HEK293 (cell line): ENCODE results near the gene PSMD12.

Experiments
- CTCF ChIA-PET: fragments of 350-600 bp; formaldehyde crosslinking; extraction: SDS; loops from one replicate; lab custom pipeline; 2021; ENCODE audit warnings: antibody characterized with exemption; lab: Yijun Ruan, JAX
- POLR2A ChIA-PET: fragments of 300-600 bp; formaldehyde crosslinking; extraction: SDS; loops from one replicate; lab custom pipeline; 2020; ENCODE audit warnings: antibody characterized with exemption, inconsistent platforms; lab: Yijun Ruan, JAX
- H3K27ac ChIP-seq: fragments of 200-500 bp; sonication (Bioruptor generic); 2 replicates; pipeline ENCODE4 v1.5.1; 2014; ENCODE audit warnings: low read depth, low read length, control low read depth, inconsistent platforms; ENCODE audit errors: extremely low read depth
- H3K36me3 ChIP-seq, 2 experiments: fragments of 200-500 bp in 1 of 2; sonication (Bioruptor generic) in 1 of 2; 1 replicate in 1 of 2; 2 replicates in 1 of 2; pipeline ENCODE4 v1.5.1; 2014 to 2017; ENCODE audit warnings: inconsistent platforms in 2 of 2, low read length in 2 of 2; ENCODE audit not compliant: control insufficient read depth in 2 of 2, insufficient read depth in 1 of 2
- H3K4me1 ChIP-seq: fragments of 200-500 bp; sonication (Bioruptor generic); 2 replicates; pipeline ENCODE4 v1.5.1; 2014; ENCODE audit warnings: mild to moderate bottlenecking, low read length, inconsistent platforms; ENCODE audit not compliant: control insufficient read depth, insufficient read depth
- H3K4me3 ChIP-seq: 2 replicates; pipeline ENCODE4 v1.5.1; 2011; ENCODE audit warnings: low read depth, mild to moderate bottlenecking, control low read depth, low read length, moderate library complexity
- H3K9me3 ChIP-seq: fragments of 200-500 bp; sonication (Bioruptor generic); 2 replicates; pipeline ENCODE4 v1.5.1; 2014; ENCODE audit warnings: low read depth, low read length, inconsistent platforms; ENCODE audit not compliant: control insufficient read depth, insufficient read depth
- BCL11B ChIP-seq: fragments of 450-650 bp; formaldehyde crosslinking; IDR thresholded peaks from 2 replicates; pipeline ENCODE4 v1.5.1; 2016; ENCODE audit warnings: low read depth, missing biosample characterization, missing genetic modification characterization
- CTCF ChIP-seq: fragments of 450-650 bp; formaldehyde crosslinking; IDR thresholded peaks from 2 replicates; pipeline ENCODE4 v1.5.1; 2016; ENCODE audit warnings: missing biosample characterization, missing genetic modification characterization
- HIC1 ChIP-seq: fragments of 450-650 bp; formaldehyde crosslinking; IDR thresholded peaks from 2 replicates; pipeline ENCODE4 v1.5.1; 2016; ENCODE audit warnings: missing biosample characterization, missing genetic modification characterization
- KLF16 ChIP-seq: fragments of 450-650 bp; formaldehyde crosslinking; IDR thresholded peaks from 2 replicates; pipeline ENCODE4 v1.5.1; 2017; ENCODE audit warnings: missing biosample characterization, missing genetic modification characterization
- KLF8 ChIP-seq: fragments of 450-650 bp; formaldehyde crosslinking; IDR thresholded peaks from 2 replicates; pipeline ENCODE4 v1.5.1; 2016; ENCODE audit warnings: missing biosample characterization, missing genetic modification characterization
- MEIS1 ChIP-seq: sonication (generic); formaldehyde crosslinking; IDR thresholded peaks from 2 replicates; pipeline ENCODE4 v1.8.1; 2022; ENCODE audit warnings: missing genetic modification reagents, mild to moderate bottlenecking, borderline replicate concordance
- MYNN ChIP-seq: fragments of 450-650 bp; formaldehyde crosslinking; IDR thresholded peaks from 2 replicates; pipeline ENCODE4 v1.5.1; 2016; ENCODE audit warnings: missing biosample characterization, missing genetic modification characterization, borderline replicate concordance
- MZF1 ChIP-seq: fragments of 450-650 bp; formaldehyde crosslinking; IDR thresholded peaks from 2 replicates; pipeline ENCODE4 v1.5.1; 2017; ENCODE audit warnings: missing biosample characterization, missing genetic modification characterization, borderline replicate concordance
- PRDM6 ChIP-seq: fragments of 450-650 bp; formaldehyde crosslinking; IDR thresholded peaks from 2 replicates; pipeline ENCODE4 v1.5.1; 2017; ENCODE audit warnings: missing biosample characterization, missing genetic modification characterization
- SP7 ChIP-seq: fragments of 450-650 bp; formaldehyde crosslinking; IDR thresholded peaks from 2 replicates; pipeline ENCODE4 v1.5.1; 2016; ENCODE audit warnings: missing biosample characterization, missing genetic modification characterization
- TRIM28 ChIP-seq: IDR thresholded peaks from 2 replicates; pipeline ENCODE4 v1.6.1; 2011; ENCODE audit warnings: low read length, control low read depth, borderline replicate concordance
- YY1 ChIP-seq: fragments of 450-650 bp; formaldehyde crosslinking; IDR thresholded peaks from 2 replicates; pipeline ENCODE4 v1.5.1; 2018; ENCODE audit warnings: missing biosample characterization, missing genetic modification characterization
- ZFHX2 ChIP-seq: fragments of 450-650 bp; formaldehyde crosslinking; conservative IDR thresholded peaks from 2 replicates; pipeline ENCODE4 v1.5.1; 2016; ENCODE audit warnings: missing biosample characterization, missing genetic modification characterization
- ZIC2 ChIP-seq: fragments of 450-650 bp; formaldehyde crosslinking; IDR thresholded peaks from 2 replicates; pipeline ENCODE4 v1.5.1; 2016; ENCODE audit warnings: missing biosample characterization, missing genetic modification characterization
- ZNF121 ChIP-seq: fragments of 450-650 bp; formaldehyde crosslinking; IDR thresholded peaks from 2 replicates; pipeline ENCODE4 v1.5.1; 2016; ENCODE audit warnings: missing biosample characterization, missing genetic modification characterization
- ZNF140 ChIP-seq: fragments of 450-650 bp; formaldehyde crosslinking; IDR thresholded peaks from 2 replicates; pipeline ENCODE4 v1.5.1; 2016; ENCODE audit warnings: missing biosample characterization, missing genetic modification characterization
- ZNF146 ChIP-seq: fragments of 450-650 bp; formaldehyde crosslinking; IDR thresholded peaks from 2 replicates; pipeline ENCODE4 v1.5.1; 2016; ENCODE audit warnings: missing biosample characterization, missing genetic modification characterization
- ZNF175 ChIP-seq: fragments of 450-650 bp; formaldehyde crosslinking; IDR thresholded peaks from 2 replicates; pipeline ENCODE4 v1.5.1; 2016; ENCODE audit warnings: missing biosample characterization, missing genetic modification characterization
- ZNF2 ChIP-seq: fragments of 450-650 bp; formaldehyde crosslinking; IDR thresholded peaks from 2 replicates; pipeline ENCODE4 v1.5.1; 2016; ENCODE audit warnings: missing biosample characterization, missing genetic modification characterization
- ZNF26 ChIP-seq: fragments of 450-650 bp; formaldehyde crosslinking; IDR thresholded peaks from 2 replicates; pipeline ENCODE4 v1.5.1; 2016; ENCODE audit warnings: missing biosample characterization, missing genetic modification characterization
- ZNF324 ChIP-seq: fragments of 450-650 bp; formaldehyde crosslinking; IDR thresholded peaks from 2 replicates; pipeline ENCODE4 v1.5.1; 2016; ENCODE audit warnings: missing biosample characterization, missing genetic modification characterization
- ZNF394 ChIP-seq: fragments of 450-650 bp; formaldehyde crosslinking; IDR thresholded peaks from 2 replicates; pipeline ENCODE4 v1.5.1; 2016; ENCODE audit warnings: missing biosample characterization, missing genetic modification characterization, mild to moderate bottlenecking, moderate library complexity, borderline replicate concordance
- ZNF529 ChIP-seq: fragments of 450-650 bp; formaldehyde crosslinking; IDR thresholded peaks from 2 replicates; pipeline ENCODE4 v1.5.1; 2017; ENCODE audit warnings: missing genetic modification characterization, missing biosample characterization; ENCODE audit not compliant: insufficient replicate concordance
- ZNF558 ChIP-seq: fragments of 450-650 bp; formaldehyde crosslinking; IDR thresholded peaks from 2 replicates; pipeline ENCODE4 v1.5.1; 2016; ENCODE audit warnings: missing biosample characterization, missing genetic modification characterization
- ZNF600 ChIP-seq: fragments of 450-650 bp; formaldehyde crosslinking; IDR thresholded peaks from 2 replicates; pipeline ENCODE4 v1.5.1; 2016; ENCODE audit warnings: missing biosample characterization, missing genetic modification characterization
- ZNF629 ChIP-seq: fragments of 450-650 bp; formaldehyde crosslinking; IDR thresholded peaks from 2 replicates; pipeline ENCODE4 v1.5.1; 2017; ENCODE audit warnings: missing biosample characterization, missing genetic modification characterization
- ZNF843 ChIP-seq: fragments of 450-650 bp; formaldehyde crosslinking; IDR thresholded peaks from 2 replicates; pipeline ENCODE4 v1.5.1; 2016; ENCODE audit warnings: missing biosample characterization, missing genetic modification characterization
- ZXDB ChIP-seq: fragments of 450-650 bp; formaldehyde crosslinking; IDR thresholded peaks from 2 replicates; pipeline ENCODE4 v1.5.1; 2016; ENCODE audit warnings: missing biosample characterization, missing genetic modification characterization
- TF ChIP-seq, protein P1 (sequence below): fragments of 450-650 bp; formaldehyde crosslinking; IDR thresholded peaks from 2 replicates; pipeline ENCODE4 v1.5.1; 2016; ENCODE audit warnings: missing biosample characterization, missing genetic modification characterization

Gene PSMD12

DNA sequence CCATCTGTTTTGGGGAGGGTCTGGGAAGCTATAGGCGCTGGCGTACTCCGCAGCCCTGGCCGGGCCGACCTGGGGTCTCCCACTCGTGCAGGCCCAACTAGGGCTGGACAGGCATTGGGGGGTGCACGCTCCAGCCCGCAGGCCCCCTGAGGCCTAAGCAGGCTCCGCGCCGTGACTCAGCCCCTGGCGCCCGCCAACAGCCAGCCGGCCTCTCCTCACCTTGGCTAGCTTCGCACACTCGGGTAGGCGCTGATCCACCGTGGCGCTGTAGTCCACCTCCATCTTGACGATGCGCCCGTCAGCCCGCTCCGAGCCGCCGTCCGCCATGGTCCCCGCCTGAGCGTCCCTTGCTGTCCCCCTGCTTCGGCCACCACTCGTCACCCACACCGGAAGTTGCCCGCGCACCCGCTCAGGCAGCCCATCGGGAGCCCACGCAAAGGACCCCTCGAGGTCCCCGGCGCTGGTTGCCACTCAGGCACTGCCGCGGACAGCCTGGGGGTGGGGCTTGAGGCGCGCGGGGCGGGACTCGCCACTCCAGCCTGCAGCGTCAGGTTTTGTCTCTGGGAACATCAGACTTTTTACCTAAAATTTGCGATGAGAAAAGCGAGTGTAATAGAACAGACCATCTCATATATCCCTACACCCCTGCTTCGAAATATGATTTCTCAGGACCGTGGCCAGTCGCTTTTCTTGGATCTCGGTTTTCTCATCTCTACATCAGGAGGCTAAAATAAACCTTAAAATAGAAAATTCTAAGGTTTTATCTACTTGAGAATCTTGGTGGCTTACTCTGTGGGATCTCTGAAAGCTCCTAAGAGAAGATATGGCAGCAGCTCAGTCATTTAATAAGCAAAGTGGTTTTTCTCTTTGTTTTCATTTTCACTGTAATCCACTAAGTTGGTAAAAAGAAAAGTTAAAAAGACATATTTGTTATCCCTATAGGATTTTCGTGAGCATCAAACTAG lies at the start of gene PSMD12:
PSMD12 (minus strand) TSS at position 385 of the 965 bp plus-strand sequence; CDS start at position 327, 58 bp downstream.
- Histone ChIP-seq H3K36me3 (peaks cover 15 to 16% of the 10 kb centered on the region in 2 experiments; a peak in 2 of 3 replicates), H3K4me3 (peak within 1 kb of the TSS; percentile 80), H3K9me3 (no peaks in the 10 kb centered on the region), H3K4me1 (peaks cover 7% of the 10 kb centered on the region; the same call in 1 of the 2 replicates), H3K27ac (peak within 1 kb of the TSS; percentile 89)
- ChIA-PET CTCF (interaction anchor here (0.5 to 2.1 kb wide), 10 partner anchors 8 to 1925 kb away, joined by 3 to 9 read pairs (median 4); no protein-coding TSS in a partner anchor), POLR2A (no interaction called here)
- TF ChIP-seq ZNF121 (peak; percentile 27; the same call in 1 of the 2 replicates), ZNF140 (tag by site-specific recombination) (no peak), MEIS1 (no peak), ZNF558 (tag by site-specific recombination) (no peak), KLF8 (tag by site-specific recombination) (peak; percentile 59; the same call in 1 of the 2 replicates), MZF1 (tag by site-specific recombination) (no peak), ZNF26 (tag by site-specific recombination) (no peak), ZNF843 (tag by site-specific recombination) (peak; percentile 74), ZNF324 (tag by site-specific recombination) (peak; percentile 90), ZNF529 (tag by site-specific recombination) (no peak), BCL11B (tag by site-specific recombination) (peak; percentile 74; the same call in 1 of the 2 replicates), HIC1 (peak; percentile 78; the same call in 1 of the 2 replicates), ZNF600 (tag by site-specific recombination) (peak; percentile 73; the same call in 1 of the 2 replicates), ZFHX2 (tag by site-specific recombination) (peak; percentile 82), KLF16 (peak; percentile 75), SP7 (peak; percentile 84), MYNN (tag by site-specific recombination) (peak; percentile 14; the same call in 1 of the 2 replicates), ZNF146 (tag by site-specific recombination) (peak; percentile 46; the same call in 1 of the 2 replicates), ZNF394 (tag by site-specific recombination) (peak; percentile 67), PRDM6 (tag by site-specific recombination) (no peak), ZNF629 (tag by site-specific recombination) (peak; percentile 85), ZNF175 (tag by site-specific recombination) (no peak), YY1 (tag by site-specific recombination) (peak; percentile 95), CTCF (tag by site-specific recombination) (peak; percentile 82), ZIC2 (tag by site-specific recombination) (0 out of 2 replicates have a peak, but pooled peaks have one; percentile 28), TRIM28 (peak; percentile 53; the same call in 1 of the 2 replicates), ZXDB (peak; percentile 92), ZNF2 (tag by site-specific recombination) (peak; percentile 94)
- TF ChIP-seq, protein P1, sequence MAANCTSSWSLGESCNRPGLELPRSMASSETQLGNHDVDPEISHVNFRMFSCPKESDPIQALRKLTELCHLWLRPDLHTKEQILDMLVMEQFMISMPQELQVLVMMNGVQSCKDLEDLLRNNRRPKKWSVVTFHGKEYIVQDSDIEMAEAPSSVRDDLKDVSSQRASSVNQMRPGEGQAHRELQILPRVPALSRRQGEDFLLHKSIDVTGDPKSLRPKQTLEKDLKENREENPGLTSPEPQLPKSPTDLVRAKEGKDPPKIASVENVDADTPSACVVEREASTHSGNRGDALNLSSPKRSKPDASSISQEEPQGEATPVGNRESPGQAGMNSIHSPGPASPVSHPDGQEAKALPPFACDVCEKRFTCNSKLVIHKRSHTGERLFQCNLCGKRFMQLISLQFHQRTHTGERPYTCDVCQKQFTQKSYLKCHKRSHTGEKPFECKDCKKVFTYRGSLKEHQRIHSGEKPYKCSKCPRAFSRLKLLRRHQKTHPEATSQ (tag by site-specific recombination): peak; percentile 91; the same call in 1 of the 2 replicates
